ENCODE data around the gene CUX1.
A peak's percentile ranks its signal among the peaks of the same experiment; 100 is the strongest.

Gene CUX1

DNA sequence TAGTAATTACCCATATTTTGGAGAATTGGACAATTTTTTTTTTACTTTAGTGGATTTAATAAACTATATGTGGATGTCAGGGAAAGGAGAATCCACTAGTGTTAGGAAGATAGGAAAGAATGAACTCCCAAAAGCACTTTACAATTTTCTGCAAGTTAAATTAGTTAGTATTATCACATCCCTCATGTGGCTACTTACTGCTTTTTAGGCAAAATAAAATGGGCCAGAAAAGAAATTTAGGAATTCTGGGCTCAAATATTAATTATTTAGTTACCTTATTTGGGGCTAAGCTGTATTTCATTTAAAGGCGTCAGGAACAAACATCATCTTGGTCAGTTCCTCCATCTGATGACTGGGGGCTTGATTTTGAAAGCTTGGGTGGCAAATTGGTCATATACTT, 4.8 kb upstream of the CUX1 start:
- no peak for TF ChIP-seq CTCF (IDR thresholded peaks at IDR 0.05; ENCODE audit: insufficient read depth, low read length, missing control alignments)
- no peak overlapping the region for H3K4me3 ChIP-seq (ENCODE audit: low read depth, low read length)
- ChIA-PET POLR2A (no interaction called here), CTCF (interaction anchor here (0.7 to 2.9 kb wide), 5 partner anchors 11 to 385 kb away, joined by 3 to 17 read pairs (median 4); no protein-coding TSS in a partner anchor)
- DNase-seq (ENCODE audit: low read depth, low spot score), result no peak

DNA sequence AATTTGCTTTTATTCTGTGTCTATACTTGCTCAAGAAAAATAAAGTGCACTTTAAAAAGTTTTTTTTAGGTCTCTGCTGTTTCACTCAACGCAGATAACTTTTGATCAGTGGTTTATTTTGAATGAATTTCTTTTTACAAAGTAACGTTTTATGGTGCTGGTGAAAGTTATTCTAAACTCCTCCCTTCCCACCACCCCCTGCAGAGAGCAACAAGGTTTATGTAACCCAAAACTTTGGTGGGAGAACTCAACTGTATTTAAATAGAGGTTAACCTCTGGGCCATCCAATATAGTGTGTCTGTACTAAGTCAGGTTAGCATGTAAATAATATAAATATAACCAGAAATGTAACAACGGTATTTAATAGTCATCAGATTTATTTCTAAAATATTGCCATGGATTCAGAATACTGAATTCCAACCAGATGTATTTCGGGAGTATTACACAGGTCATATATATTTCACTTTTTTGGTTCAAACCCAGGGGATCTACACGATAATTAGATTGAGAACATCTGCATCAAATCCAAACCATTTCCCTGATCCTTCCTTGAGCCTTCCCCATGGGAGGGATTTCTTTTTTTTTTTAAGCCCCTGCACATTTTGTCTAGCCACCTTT, 3.9 kb upstream of the CUX1 start:
- ChIA-PET POLR2A (no interaction called here), CTCF (interaction anchor here (1.0 to 2.9 kb wide), 10 partner anchors 8 to 280 kb away, joined by 3 to 17 read pairs (median 4); no protein-coding TSS in a partner anchor)
- no peak for TF ChIP-seq CTCF (IDR thresholded peaks at IDR 0.05; ENCODE audit: insufficient read depth, low read length, missing control alignments)
- H3K4me3 ChIP-seq (ENCODE audit: low read depth, low read length), result peak overlapping the region; percentile 71
- DNase-seq (ENCODE audit: low read depth, low spot score), result no peak

- DNase-seq (ENCODE audit: low read depth, low spot score), result no peak
- POLR2A ChIA-PET, result no interaction called here
- peak; percentile 44 for TF ChIP-seq CTCF (IDR thresholded peaks at IDR 0.05; ENCODE audit: insufficient read depth, low read length, missing control alignments)
- peak overlapping the region; percentile 71 for H3K4me3 ChIP-seq (ENCODE audit: low read depth, low read length)
- CTCF ChIA-PET, result interaction anchor here (0.6 to 1.6 kb wide), 17 partner anchors 9 to 422 kb away, joined by 3 to 14 read pairs (median 4); no protein-coding TSS in a partner anchor
These were observed 3.1 kb upstream of the CUX1 start for GRCh38 chr7:101814081-101814990.

DNA sequence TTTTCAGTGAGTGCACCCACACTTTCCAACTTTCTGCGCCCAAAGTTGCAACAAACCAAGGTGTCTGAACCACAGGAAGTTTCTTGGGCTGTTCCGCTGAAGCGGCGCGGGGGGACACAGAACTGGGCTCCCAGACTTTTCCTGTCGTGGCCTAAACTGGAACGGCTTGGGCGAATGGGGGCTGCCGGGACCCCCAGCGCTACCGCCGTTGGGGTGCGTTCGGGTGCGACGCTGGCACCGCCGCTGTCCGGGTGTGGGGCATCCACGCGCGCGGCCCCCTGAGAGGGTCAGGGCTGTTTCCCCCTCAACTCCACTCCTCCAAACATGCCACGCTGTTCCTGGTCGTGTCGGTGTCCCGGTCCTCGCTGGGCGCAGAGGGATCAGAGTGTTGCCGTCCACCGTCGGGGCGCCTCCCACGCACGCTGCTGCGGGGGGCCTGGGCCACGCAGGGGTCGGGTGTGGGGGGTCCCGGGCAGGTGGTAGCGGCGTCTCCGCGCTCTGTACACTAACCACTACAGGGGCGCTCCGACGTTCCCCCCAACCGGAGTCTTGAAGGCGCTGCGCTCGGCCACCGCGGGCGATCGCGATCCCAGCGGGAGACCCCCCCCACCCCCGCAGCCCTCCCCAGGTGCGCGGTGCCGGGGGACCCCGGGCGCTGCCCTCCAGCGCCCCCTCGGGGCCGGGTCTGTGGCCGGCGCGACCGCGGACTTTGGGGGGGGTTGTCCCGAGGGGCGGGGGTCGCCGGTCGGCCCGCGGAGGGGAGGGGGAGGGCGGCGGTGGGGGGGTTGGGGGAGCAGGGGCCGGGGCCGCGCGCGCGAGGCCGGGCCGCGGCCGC, 2.2 kb upstream of the CUX1 start:
- no peak for DNase-seq (ENCODE audit: low read depth, low spot score)
- ChIA-PET POLR2A (no interaction called here), CTCF (interaction anchor here (0.8 to 1.6 kb wide), 16 partner anchors 10 to 421 kb away, joined by 3 to 14 read pairs (median 4); no protein-coding TSS in a partner anchor)
- H3K4me3 ChIP-seq (ENCODE audit: low read depth, low read length), result peak overlapping the region; percentile 71
- TF ChIP-seq CTCF (IDR thresholded peaks at IDR 0.05; ENCODE audit: insufficient read depth, low read length, missing control alignments), result peak; percentile 55

DNA sequence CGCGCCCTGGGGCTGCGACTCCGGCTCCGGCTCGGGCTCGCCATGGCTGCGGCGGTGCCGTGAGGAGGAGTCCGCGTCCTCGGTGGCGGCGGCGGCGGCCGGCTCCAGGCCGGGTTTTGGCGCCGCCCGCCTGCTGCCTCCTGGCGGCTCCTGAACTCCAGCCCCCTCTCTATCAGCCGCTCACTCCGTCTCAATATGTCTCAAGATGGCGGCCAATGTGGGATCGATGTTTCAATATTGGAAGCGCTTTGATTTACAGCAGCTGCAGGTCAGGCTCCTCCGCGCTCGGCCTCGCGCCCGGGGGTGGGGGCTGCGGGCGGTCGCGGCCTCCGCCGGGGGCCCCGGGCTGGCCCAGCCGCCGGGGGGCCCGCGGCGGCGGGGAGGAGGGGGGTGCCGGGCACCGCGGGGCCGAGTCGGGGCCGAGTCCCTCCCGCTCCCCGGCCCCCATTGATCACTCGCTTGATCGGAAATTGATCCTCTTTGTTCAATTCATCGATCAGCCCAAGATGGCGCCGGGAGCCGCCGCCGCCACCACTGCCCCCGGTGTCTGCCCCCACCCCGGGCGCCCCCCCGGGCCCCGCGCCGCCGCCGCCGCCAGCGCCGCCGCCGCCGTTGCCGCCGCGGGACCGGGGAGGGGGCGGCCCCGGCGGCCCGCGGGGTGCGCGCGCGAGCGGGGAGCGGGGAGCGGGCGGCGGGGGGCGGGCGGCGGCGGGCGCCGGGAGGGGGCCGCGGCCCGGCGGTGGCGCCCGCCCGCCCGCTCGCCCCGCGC, 1.4 kb upstream of the CUX1 start:
- DNase-seq (ENCODE audit: low read depth, low spot score), result no peak
- TF ChIP-seq CTCF (IDR thresholded peaks at IDR 0.05; ENCODE audit: insufficient read depth, low read length, missing control alignments), result peak; percentile 33
- ChIA-PET POLR2A (no interaction called here), CTCF (interaction anchor here (1.6 kb wide), 1 partner anchor 11 kb away, joined by 4 read pairs; no protein-coding TSS in a partner anchor)
- peak overlapping the region; percentile 71 for H3K4me3 ChIP-seq (ENCODE audit: low read depth, low read length)
